Bronchial epithelial cell (primary cell): Measurements from ENCODE around the gene HFE. TPM values are rescaled to one million over a fixed set of nuclear protein-coding genes. Genes with fewer than 3 reads are reported as not detected.

Source experiments
- DNase-seq: peaks from one replicate; pipeline ENCODE4 v3.0.0-alpha.2; 2010; ENCODE audit warnings: low read depth
- FAIRE-seq: peaks from 2 replicates; lab custom pipeline; 2011; peaks lifted over from hg19 to GRCh38; lab: Jason Lieb, UNC
- H3K27me3 ChIP-seq: 2 replicates; pipeline ENCODE4 v1.5.1; 2011; ENCODE audit warnings: low read length; ENCODE audit not compliant: control insufficient read depth, insufficient read depth
- H3K36me3 ChIP-seq: 2 replicates; pipeline ENCODE4 v1.5.1; 2011; ENCODE audit warnings: low read length; ENCODE audit not compliant: control insufficient read depth, insufficient read depth
- H3K4me3 ChIP-seq: 2 replicates; pipeline ENCODE4 v1.5.1; 2011; ENCODE audit warnings: mild to moderate bottlenecking, low read depth, low read length, control low read depth
- total RNA-seq: library from RNA; depleted of rRNA; stranded (reverse); fragments of >200 nt; gene quantifications from 2 replicates; pipeline ENCODE4 v1.2.1, GENCODE V29; 2014
- TF ChIP-seq, protein P1 (sequence below): IDR thresholded peaks from 2 replicates; pipeline ENCODE4 v1.5.1; 2011; ENCODE audit warnings: mild to moderate bottlenecking, moderate library complexity, low read length, control low read depth, inconsistent platforms; ENCODE audit not compliant: insufficient read depth, severe bottlenecking

HFE gene
- total RNA-seq, 1 donor from 2014 or later: 3.7 TPM

DNA sequence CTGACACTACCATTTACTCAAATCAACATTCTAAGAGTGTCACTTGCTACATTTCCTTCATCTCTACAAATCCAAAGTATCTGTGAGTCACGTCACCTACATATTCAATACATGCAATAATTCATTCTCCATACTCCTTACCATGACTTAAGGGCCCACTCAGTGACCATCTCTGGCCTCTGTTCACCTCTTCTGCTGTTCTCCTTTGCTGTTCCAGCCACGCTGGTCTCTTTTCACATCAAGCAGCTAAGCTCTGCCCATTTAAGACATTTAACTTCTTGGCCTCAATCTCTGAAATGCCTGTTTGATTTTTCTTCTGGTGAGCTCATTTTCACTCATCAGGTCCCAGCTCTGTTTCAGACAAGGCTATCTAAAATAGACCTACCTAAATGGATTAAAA is 46.5 kb downstream of the HFE start:
- FAIRE-seq: no peak
- TF ChIP-seq, protein P1, sequence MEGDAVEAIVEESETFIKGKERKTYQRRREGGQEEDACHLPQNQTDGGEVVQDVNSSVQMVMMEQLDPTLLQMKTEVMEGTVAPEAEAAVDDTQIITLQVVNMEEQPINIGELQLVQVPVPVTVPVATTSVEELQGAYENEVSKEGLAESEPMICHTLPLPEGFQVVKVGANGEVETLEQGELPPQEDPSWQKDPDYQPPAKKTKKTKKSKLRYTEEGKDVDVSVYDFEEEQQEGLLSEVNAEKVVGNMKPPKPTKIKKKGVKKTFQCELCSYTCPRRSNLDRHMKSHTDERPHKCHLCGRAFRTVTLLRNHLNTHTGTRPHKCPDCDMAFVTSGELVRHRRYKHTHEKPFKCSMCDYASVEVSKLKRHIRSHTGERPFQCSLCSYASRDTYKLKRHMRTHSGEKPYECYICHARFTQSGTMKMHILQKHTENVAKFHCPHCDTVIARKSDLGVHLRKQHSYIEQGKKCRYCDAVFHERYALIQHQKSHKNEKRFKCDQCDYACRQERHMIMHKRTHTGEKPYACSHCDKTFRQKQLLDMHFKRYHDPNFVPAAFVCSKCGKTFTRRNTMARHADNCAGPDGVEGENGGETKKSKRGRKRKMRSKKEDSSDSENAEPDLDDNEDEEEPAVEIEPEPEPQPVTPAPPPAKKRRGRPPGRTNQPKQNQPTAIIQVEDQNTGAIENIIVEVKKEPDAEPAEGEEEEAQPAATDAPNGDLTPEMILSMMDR: no peak
- Histone ChIP-seq H3K4me3 (no peak overlapping the region), H3K36me3 (peaks cover 6% of the 10 kb centered on the region), H3K27me3 (no peaks in the 10 kb centered on the region)
- DNase-seq: no peak

DNA sequence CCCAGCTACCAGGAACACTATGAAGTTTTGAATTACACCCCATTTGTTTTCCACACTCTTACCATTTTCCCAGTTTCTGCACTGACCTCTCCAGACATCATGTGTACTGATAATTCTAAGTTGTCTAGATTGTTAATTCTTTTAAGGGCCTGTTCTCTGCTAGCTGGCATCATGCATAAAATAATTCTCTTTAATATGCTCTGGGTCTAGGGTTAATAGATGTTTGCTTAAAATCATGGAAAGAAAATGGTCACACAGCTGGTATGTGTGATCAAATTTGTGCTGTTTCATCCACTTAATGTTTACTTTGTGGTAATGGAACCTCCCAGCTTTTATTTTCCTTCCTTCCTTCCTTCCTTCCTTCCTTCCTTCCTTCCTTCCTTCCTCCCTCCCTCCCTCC is 49.1 kb downstream of the HFE start:
- FAIRE-seq: no peak
- H3K36me3 ChIP-seq: peaks cover 4% of the 10 kb centered on the region
- no peak overlapping the region for H3K4me3 ChIP-seq
- H3K27me3 ChIP-seq: no peaks in the 10 kb centered on the region
- no peak for DNase-seq
- TF ChIP-seq, protein P1: no peak

DNA sequence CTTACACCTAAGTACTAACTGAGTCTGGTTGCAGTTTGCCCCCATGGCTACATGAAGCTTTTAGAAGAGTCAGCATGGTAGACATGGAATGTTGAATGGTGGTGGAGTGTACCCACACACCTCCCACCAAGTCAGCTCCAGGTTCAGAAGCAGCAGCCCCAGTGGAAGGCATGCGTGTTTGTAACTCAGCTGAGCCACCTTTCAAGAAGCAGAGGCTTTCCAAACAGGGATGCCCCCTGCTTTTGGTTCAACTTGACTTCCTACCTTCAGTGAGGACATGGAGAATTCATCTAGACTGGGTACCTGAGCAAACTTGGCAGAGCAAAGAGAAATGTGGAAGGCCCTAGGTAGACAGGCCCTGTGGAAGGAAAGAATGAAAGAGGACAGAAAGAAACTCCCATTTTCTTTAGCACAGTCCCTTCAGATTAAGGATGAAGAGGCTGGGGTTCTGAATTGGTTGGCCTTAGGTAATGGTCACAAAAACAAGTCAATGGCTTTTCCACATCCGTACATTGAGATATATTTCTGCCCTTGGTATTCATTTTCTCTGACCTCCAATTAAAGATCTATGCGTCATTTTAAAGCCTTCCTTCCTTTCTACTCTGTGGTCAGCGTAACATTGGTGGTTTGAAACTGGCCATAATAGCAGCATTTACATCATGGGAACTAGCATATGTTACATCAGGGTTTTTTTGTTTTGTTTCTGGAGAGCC is 53.2 kb downstream of the HFE start:
- no peak for FAIRE-seq

DNA sequence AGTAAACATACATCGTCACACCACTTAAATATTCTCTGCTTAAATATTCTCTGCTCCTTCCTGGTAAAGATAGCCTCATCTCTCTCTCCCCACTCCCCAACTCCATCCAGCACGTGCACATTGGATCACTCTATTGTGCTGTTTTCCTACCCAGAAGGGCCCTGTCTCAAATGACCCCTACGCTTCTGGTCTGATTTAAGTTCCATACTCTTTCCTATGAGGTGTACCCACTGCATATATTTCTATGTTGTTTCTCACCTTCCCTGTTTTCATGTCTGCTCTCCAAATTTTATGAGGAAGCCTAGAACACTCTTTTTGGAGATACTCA is 53.7 kb downstream of the HFE start:
- Histone ChIP-seq H3K4me3 (no peak overlapping the region), H3K36me3 (peaks cover 3% of the 10 kb centered on the region), H3K27me3 (no peaks in the 10 kb centered on the region)
- TF ChIP-seq, protein P1: no peak
- DNase-seq (no peak), FAIRE-seq (no peak)

More for the DNA sequence above, 53.2 kb downstream of the HFE start:
- H3K4me3 ChIP-seq: no peak overlapping the region
- DNase-seq: no peak
- TF ChIP-seq, protein P1: no peak
- H3K36me3 ChIP-seq: peaks cover 3% of the 10 kb centered on the region
- no peaks in the 10 kb centered on the region for H3K27me3 ChIP-seq

DNA sequence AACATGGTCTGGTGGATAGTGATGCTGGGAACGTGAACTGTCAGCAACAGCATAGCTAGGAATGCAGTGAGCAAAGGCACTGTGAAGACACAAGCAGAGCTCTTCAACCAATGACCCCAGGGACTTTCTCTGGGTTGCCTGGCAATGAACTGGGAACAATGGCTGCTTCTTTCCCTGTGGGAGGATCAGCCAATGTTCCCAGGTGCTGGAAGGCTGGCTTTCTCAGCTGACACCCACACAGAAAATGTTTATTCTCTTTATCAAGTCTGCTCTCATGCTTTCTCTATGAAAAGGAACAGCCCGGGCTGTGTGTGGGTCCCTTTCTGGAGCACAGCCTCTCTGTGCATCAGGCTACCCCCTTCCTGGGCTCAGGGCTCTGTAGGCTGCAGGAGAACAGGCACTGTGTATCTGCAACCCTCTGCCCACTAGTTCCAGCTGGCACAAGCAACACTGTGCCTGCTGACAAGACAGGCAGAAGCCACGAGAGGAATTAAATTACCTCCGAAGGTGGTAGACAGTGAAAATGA is 54.2 kb downstream of the HFE start:
- no peaks in the 10 kb centered on the region for H3K27me3 ChIP-seq
- FAIRE-seq (no peak), DNase-seq (no peak)
- H3K4me3 ChIP-seq: no peak overlapping the region
- H3K36me3 ChIP-seq: peaks cover 3% of the 10 kb centered on the region
- TF ChIP-seq, protein P1: no peak

DNA sequence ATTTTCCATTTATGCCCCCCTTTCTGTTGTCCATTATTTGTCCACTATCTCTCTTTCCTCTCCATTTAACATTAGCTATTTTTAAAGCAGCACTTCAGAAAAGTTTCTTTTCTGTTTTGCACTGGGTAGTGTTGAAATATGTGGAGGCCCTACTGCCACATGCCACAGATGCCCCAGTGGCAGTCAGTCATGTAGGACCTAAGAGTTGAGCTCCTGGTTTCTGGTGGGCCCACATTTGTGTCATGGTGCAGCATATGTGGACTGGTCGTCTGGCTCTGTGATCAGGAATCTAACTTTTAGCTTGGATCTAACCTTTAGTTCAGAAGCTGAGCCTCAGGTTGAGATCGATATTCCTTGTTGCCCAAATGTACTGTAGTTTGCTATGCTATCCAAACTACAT is 54.8 kb downstream of the HFE start:
- DNase-seq: no peak
- H3K36me3 ChIP-seq: peaks cover 3% of the 10 kb centered on the region
- FAIRE-seq: peak; percentile 90
- TF ChIP-seq, protein P1: no peak
- H3K27me3 ChIP-seq: no peaks in the 10 kb centered on the region
- H3K4me3 ChIP-seq: no peak overlapping the region
